ENCODE results near the gene RHBDD3.

RHBDD3 gene

GRCh38 chr22:29216873-29217666, 50.7 kb downstream of the RHBDD3 start:
- DNase-seq, result no peak

GRCh38 chr22:29216011-29216872, 51.5 kb downstream of the RHBDD3 start:
- DNase-seq, result no peak

- DNase-seq, result no peak
Measured at GRCh38 chr22:29215012-29215860, 52.5 kb downstream of the RHBDD3 start.

GRCh38 chr22:29214232-29214631, 53.5 kb downstream of the RHBDD3 start:
- DNase-seq, result no peak

GRCh38 chr22:29213493-29213892, 54.3 kb downstream of the RHBDD3 start:
- no peak for DNase-seq

GRCh38 chr22:29212743-29213142, 55.0 kb downstream of the RHBDD3 start:
- DNase-seq, result no peak

GRCh38 chr22:29211466-29211865, 56.3 kb downstream of the RHBDD3 start:
- no peak for DNase-seq

- DNase-seq, result no peak
Measured at GRCh38 chr22:29211066-29211465, 56.7 kb downstream of the RHBDD3 start.
